B cell (primary cell): ENCODE data around the gene GRID2. TPM values are rescaled to one million over a fixed set of nuclear protein-coding genes. Genes with fewer than 3 reads are reported as not detected.

Source experiments
- ATAC-seq: fragments of 200-7000 bp; cut with Tn5 transposase; one replicate; pipeline ENCODE4 v1.10.0; 2021; ENCODE audit warnings: low read depth, mild to moderate bottlenecking, moderate number of reproducible peaks, moderate library complexity
- CTCF ChIA-PET: fragments of 350-600 bp; sonication (Branson Sonifier 250); formaldehyde crosslinking; loops from one replicate; lab custom pipeline; 2021; ENCODE audit warnings: antibody characterized with exemption, inconsistent platforms; lab: Charles Lee
- POLR2A ChIA-PET: fragments of 350-600 bp; sonication (Branson Sonifier 250); formaldehyde crosslinking; loops from one replicate; lab custom pipeline; 2021; ENCODE audit warnings: antibody characterized with exemption; lab: Charles Lee
- DNase-seq: peaks from one replicate; pipeline ENCODE4 v3.0.0; 2013
- H2AFZ ChIP-seq: 2 replicates; pipeline ENCODE4 v1.6.1; 2012; ENCODE audit warnings: mild to moderate bottlenecking, low read depth, low read length; ENCODE audit not compliant: insufficient read depth, poor library complexity, severe bottlenecking
- H3K27ac ChIP-seq, 2 donors: 1 replicate in 1 of 2; 2 replicates in 1 of 2; pipeline ENCODE4 v1.5.1; 2012 to 2013; ENCODE audit warnings: low read length in 2 of 2, mild to moderate bottlenecking in 2 of 2, moderate library complexity in 1 of 2
- H3K27me3 ChIP-seq, 4 experiments: fragments of 200-600 bp in 1 of 4; sonication (generic) in 1 of 4; replicated peaks in 1 of 4; 1 replicate in 2 of 4; 2 replicates in 2 of 4; pipeline versions ENCODE4 v1.6.1 to v1.7.0; 2013 to 2016; ENCODE audit warnings: low read length in 3 of 4, mild to moderate bottlenecking in 2 of 4, mixed read lengths in 1 of 4, moderate library complexity in 1 of 4; ENCODE audit not compliant: insufficient read depth in 4 of 4, control insufficient read depth in 3 of 4; ENCODE audit errors: control extremely low read depth in 1 of 4
- H3K36me3 ChIP-seq, 2 experiments: replicated peaks in 1 of 2; 1 replicate in 1 of 2; 2 replicates in 1 of 2; pipeline versions ENCODE4 v1.6.1 to v1.7.1; 2013; ENCODE audit warnings: low read length in 1 of 2; ENCODE audit not compliant: insufficient read depth in 2 of 2, control insufficient read depth in 1 of 2; ENCODE audit errors: control extremely low read depth in 1 of 2, extremely low read depth in 1 of 2
- H3K4me1 ChIP-seq, 2 donors: fragments of 200-600 bp in 1 of 2; sonication (generic) in 1 of 2; 1 replicate in 1 of 2; 2 replicates in 1 of 2; pipeline versions ENCODE4 v1.5.1 to v1.6.1; 2013 to 2017; ENCODE audit warnings: low read length in 2 of 2; ENCODE audit not compliant: control insufficient read depth in 2 of 2, insufficient read depth in 2 of 2
- H3K4me2 ChIP-seq: replicated peaks from 2 replicates; pipeline ENCODE3; 2012; ENCODE audit warnings: mild to moderate bottlenecking, low read depth, low read length; ENCODE audit not compliant: poor library complexity, severe bottlenecking
- H3K4me3 ChIP-seq, 5 experiments: fragments of 200-600 bp in 1 of 5; sonication (generic) in 1 of 5; 1 replicate in 3 of 5; 2 replicates in 2 of 5; pipeline versions ENCODE4 v1.5.1 to v1.7.0; 2011 to 2016; ENCODE audit warnings: low read length in 4 of 5, mild to moderate bottlenecking in 4 of 5, low read depth in 2 of 5, control low read depth in 1 of 5, moderate library complexity in 1 of 5; ENCODE audit not compliant: insufficient read depth in 1 of 5; ENCODE audit errors: control extremely low read depth in 1 of 5, extremely low read depth in 1 of 5
- H3K79me2 ChIP-seq: fragments of 200-600 bp; sonication (generic); one replicate; pipeline ENCODE4 v1.6.0; 2016; ENCODE audit warnings: low read length; ENCODE audit not compliant: control insufficient read depth, insufficient read depth
- H3K9ac ChIP-seq: fragments of 200-600 bp; sonication (generic); 2 replicates; pipeline ENCODE4 v1.6.1; 2017; ENCODE audit warnings: mild to moderate bottlenecking, low read length, moderate library complexity
- H3K9me3 ChIP-seq, 3 donors: one replicate each; pipeline versions ENCODE4 v1.6.1 to v1.7.1; 2013; ENCODE audit warnings: low read length in 2 of 3; ENCODE audit not compliant: control insufficient read depth in 2 of 3, insufficient read depth in 1 of 3; ENCODE audit errors: control extremely low read depth in 1 of 3
- H4K20me1 ChIP-seq: 2 replicates; pipeline ENCODE4 v1.6.0; 2012; ENCODE audit warnings: mild to moderate bottlenecking, low read length; ENCODE audit not compliant: insufficient read depth, control insufficient read depth, poor library complexity, severe bottlenecking
- H3K27ac Mint-ChIP-seq: one replicate; pipeline ENCODE4 v1.8.0; 2021; ENCODE audit warnings: mixed read lengths
- H3K27me3 Mint-ChIP-seq: one replicate; pipeline ENCODE4 v1.8.0; 2021; ENCODE audit warnings: mixed read lengths
- H3K4me1 Mint-ChIP-seq: one replicate; pipeline ENCODE4 v1.8.0; 2021; ENCODE audit warnings: mixed read lengths
- H3K4me3 Mint-ChIP-seq: one replicate; pipeline ENCODE4 v1.8.0; 2021; ENCODE audit warnings: mixed read lengths
- H3K9me3 Mint-ChIP-seq: one replicate; pipeline ENCODE4 v1.8.0; 2022; ENCODE audit warnings: mixed read lengths; ENCODE audit not compliant: insufficient read depth
- CTCF ChIP-seq: fragments of 200-600 bp; IDR thresholded peaks from one replicate; pipeline ENCODE4 v1.8.0; 2022; ENCODE audit warnings: antibody characterized with exemption, mild to moderate bottlenecking
- EZH2 ChIP-seq: IDR thresholded peaks from 2 replicates; pipeline ENCODE4 v1.6.1; 2012; ENCODE audit warnings: borderline replicate concordance, low read depth, mild to moderate bottlenecking, moderate library complexity, low read length; ENCODE audit not compliant: insufficient read depth, poor library complexity, severe bottlenecking
- WGBS: methylation state at CpG from one replicate; pipeline ENCODE4 v1.1.5; 2013; ENCODE audit warnings: missing lambda C conversion rate; ENCODE audit not compliant: insufficient coverage; 5-methylcytosine and 5-hydroxymethylcytosine counted together
- intact Hi-C: fragments of 100-400 bp; cut with micrococcal nuclease; formaldehyde crosslinking; loops from one replicate; pipeline ENCODE4 v1.10.0; 2022
- polyA plus RNA-seq: library from polyadenylated mRNA; depleted of rRNA; stranded (reverse); fragments of >200 nt; gene quantifications from 2 replicates; pipeline ENCODE4 v1.2.3, GENCODE V29; 2012
- total RNA-seq, 2 donors: library from RNA; stranded (reverse); fragments of 120-200 nt in 1 of 2; gene quantifications; 1 replicate in 1 of 2; 2 replicates in 1 of 2; pipeline versions ENCODE4 v1.2.3 to v1.2.4, GENCODE V29; 2013 to 2022

The GRID2 gene
- total and polyA plus RNA-seq, 2 donors (not counting 1 experiment from before 2014, with no cell fraction given) = not detected

DNA sequence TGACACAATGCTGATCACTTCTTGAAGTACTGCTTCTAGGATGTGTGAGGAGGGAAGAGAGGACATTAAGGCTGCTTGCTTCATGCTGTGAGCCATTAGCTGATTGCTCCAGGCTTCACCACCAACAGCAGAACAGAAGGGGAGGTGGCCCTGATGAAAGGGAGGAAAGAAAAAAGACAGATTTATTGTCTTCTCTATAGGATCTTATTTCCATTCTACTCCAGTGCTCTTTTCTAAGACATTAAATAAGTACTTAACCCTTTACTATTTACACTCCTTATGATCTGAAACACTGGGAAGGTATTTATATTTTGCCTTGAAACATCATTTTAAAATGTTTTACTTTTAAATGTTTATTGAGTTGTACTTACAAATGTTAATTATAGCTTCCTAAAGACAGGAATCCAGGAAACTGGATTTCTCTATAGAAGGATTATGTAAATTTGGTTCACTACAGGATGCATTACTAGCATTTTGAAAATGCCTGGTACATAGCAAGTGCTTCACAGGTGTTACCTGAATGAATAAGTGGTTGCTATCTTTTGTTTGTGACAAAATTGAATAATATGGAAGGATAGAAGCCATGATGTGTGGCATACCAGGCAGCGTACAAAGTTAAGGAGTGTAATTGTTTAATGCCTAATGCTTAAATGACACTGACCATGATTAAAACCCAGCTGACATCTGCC is 843.9 kb downstream of the GRID2 start:
- no peaks in the 10 kb centered on the region for H3K9me3 Mint-ChIP-seq
- Histone ChIP-seq H3K9me3 (no peaks in the 10 kb centered on the region), H2AFZ (no peak overlapping the region), H3K9ac (no peak overlapping the region), H3K4me2 (no peak overlapping the region), H3K4me1 (no peaks in the 10 kb centered on the region), H3K4me3 (no peak overlapping the region), H3K79me2 (no peaks in the 10 kb centered on the region), H3K36me3 (no peaks in the 10 kb centered on the region), H3K27ac (no peak overlapping the region), H4K20me1 (no peaks in the 10 kb centered on the region), H3K27me3 (no peaks in the 10 kb centered on the region)
- H3K27ac Mint-ChIP-seq = no peak overlapping the region
- H3K4me1 Mint-ChIP-seq = no peaks in the 10 kb centered on the region
- DNase-seq (no peak), ATAC-seq (no peak)
- intact Hi-C loops = no loop called here
- no CpG with 5 or more reads among the region's 1 CpG for WGBS
- POLR2A ChIA-PET = no interaction called here
- no peaks in the 10 kb centered on the region for H3K27me3 Mint-ChIP-seq
- CTCF ChIA-PET = no interaction called here
- no peak overlapping the region for H3K4me3 Mint-ChIP-seq
- no peak for TF ChIP-seq EZH2
- no peak for TF ChIP-seq CTCF

GRCh38 chr4:93152491-93152890 is 848.7 kb downstream of the GRID2 start:
- H3K9ac ChIP-seq = no peak overlapping the region
- DNase-seq (no peak), ATAC-seq (no peak)
- no peaks in the 10 kb centered on the region for H4K20me1 ChIP-seq
- H3K4me3 ChIP-seq = no peak overlapping the region
- ChIA-PET CTCF (no interaction called here), POLR2A (no interaction called here)
- no peaks in the 10 kb centered on the region for H3K79me2 ChIP-seq
- H3K27me3 ChIP-seq = no peaks in the 10 kb centered on the region
- Mint-ChIP-seq H3K4me3 (no peak overlapping the region), H3K27me3 (no peaks in the 10 kb centered on the region), H3K27ac (no peak overlapping the region), H3K9me3 (peaks cover 2% of the 10 kb centered on the region), H3K4me1 (no peaks in the 10 kb centered on the region)
- intact Hi-C loops = no loop called here
- H3K4me2 ChIP-seq = no peak overlapping the region
- TF ChIP-seq CTCF (no peak), EZH2 (no peak)
- no peak overlapping the region for H3K27ac ChIP-seq
- no peaks in the 10 kb centered on the region for H3K36me3 ChIP-seq
- no peaks in the 10 kb centered on the region for H3K4me1 ChIP-seq
- H2AFZ ChIP-seq = no peak overlapping the region
- H3K9me3 ChIP-seq = no peaks in the 10 kb centered on the region
- WGBS = 100% methylated on average over 1 of the region's 2 CpGs
